Trophoblast cell (in vitro differentiated cells and primary cell): ENCODE data around the gene SNX32.

ENCODE experiments used
- DNase-seq, 2 donors: peaks; one replicate each; pipeline ENCODE4 v3.0.0-alpha.2; 2016
- H2AFZ ChIP-seq: 2 replicates; pipeline ENCODE4 v1.6.1; 2013; ENCODE audit warnings: low read length, moderate library complexity, mild to moderate bottlenecking; ENCODE audit not compliant: insufficient read depth, poor library complexity
- H2AK5ac ChIP-seq: 2 replicates; pipeline ENCODE4 v1.6.1; 2013; ENCODE audit warnings: mild to moderate bottlenecking, low read length
- H2BK120ac ChIP-seq: 2 replicates; pipeline ENCODE4 v1.6.1; 2013; ENCODE audit warnings: low read length, mild to moderate bottlenecking, moderate library complexity; ENCODE audit not compliant: insufficient read depth, poor library complexity
- H2BK12ac ChIP-seq: 2 replicates; pipeline ENCODE4 v1.6.1; 2013; ENCODE audit warnings: mild to moderate bottlenecking, low read length, moderate library complexity
- H2BK5ac ChIP-seq: 2 replicates; pipeline ENCODE4 v1.6.1; 2013; ENCODE audit warnings: low read length, low read depth, moderate library complexity, mild to moderate bottlenecking; ENCODE audit not compliant: poor library complexity
- H3K14ac ChIP-seq: 2 replicates; pipeline ENCODE4 v1.6.1; 2013; ENCODE audit warnings: mild to moderate bottlenecking, low read length
- H3K18ac ChIP-seq: 2 replicates; pipeline ENCODE4 v1.6.1; 2013; ENCODE audit warnings: mild to moderate bottlenecking, low read length
- H3K23ac ChIP-seq: 2 replicates; pipeline ENCODE4 v1.6.1; 2013; ENCODE audit warnings: low read length
- H3K27ac ChIP-seq: 2 replicates; pipeline ENCODE4 v1.5.1; 2013; ENCODE audit warnings: low read depth, mild to moderate bottlenecking, inconsistent platforms, low read length, moderate library complexity
- H3K27me3 ChIP-seq: 2 replicates; pipeline ENCODE4 v1.6.1; 2013; ENCODE audit warnings: inconsistent platforms, mild to moderate bottlenecking, low read length, moderate library complexity; ENCODE audit not compliant: insufficient read depth
- H3K36me3 ChIP-seq, 2 experiments: 1 replicate in 1 of 2; 2 replicates in 1 of 2; pipeline ENCODE4 v1.6.1; 2013; ENCODE audit warnings: low read length in 2 of 2, mild to moderate bottlenecking in 2 of 2, moderate library complexity in 1 of 2; ENCODE audit not compliant: insufficient read depth in 2 of 2, control insufficient read depth in 1 of 2
- H3K4ac ChIP-seq: 2 replicates; pipeline ENCODE4 v1.6.1; 2013; ENCODE audit warnings: low read depth, mild to moderate bottlenecking, low read length, moderate library complexity
- H3K4me1 ChIP-seq, 2 experiments: 1 replicate in 1 of 2; 2 replicates in 1 of 2; pipeline ENCODE4 v1.6.1; 2013; ENCODE audit warnings: low read length in 2 of 2, mild to moderate bottlenecking in 2 of 2, moderate library complexity in 1 of 2; ENCODE audit not compliant: insufficient read depth in 2 of 2, control insufficient read depth in 1 of 2
- H3K4me2 ChIP-seq: 2 replicates; pipeline ENCODE4 v1.6.1; 2013; ENCODE audit warnings: inconsistent platforms, mild to moderate bottlenecking, low read length, moderate library complexity
- H3K4me3 ChIP-seq: 2 replicates; pipeline ENCODE4 v1.5.1; 2013; ENCODE audit warnings: mild to moderate bottlenecking, low read depth, low read length, inconsistent platforms
- H3K79me1 ChIP-seq: one replicate; pipeline ENCODE4 v1.6.1; 2013; ENCODE audit warnings: low read length
- H3K79me2 ChIP-seq: 2 replicates; pipeline ENCODE4 v1.6.1; 2013; ENCODE audit warnings: low read length, mild to moderate bottlenecking; ENCODE audit not compliant: control insufficient read depth, insufficient read depth, poor library complexity
- H3K9ac ChIP-seq: 2 replicates; pipeline ENCODE4 v1.6.1; 2013; ENCODE audit warnings: mild to moderate bottlenecking, low read length
- H3K9me3 ChIP-seq: 2 replicates; pipeline ENCODE4 v1.6.1; 2013; ENCODE audit warnings: low read depth, mild to moderate bottlenecking, control low read depth, inconsistent platforms, low read length; ENCODE audit not compliant: insufficient read depth
- H4K12ac ChIP-seq: 2 replicates; pipeline ENCODE4 v1.6.1; 2013; ENCODE audit warnings: low read depth, mild to moderate bottlenecking, low read length, moderate library complexity
- H4K8ac ChIP-seq: 2 replicates; pipeline ENCODE4 v1.6.1; 2013; ENCODE audit warnings: low read depth, mild to moderate bottlenecking, low read length, moderate library complexity
- H4K91ac ChIP-seq: one replicate; pipeline ENCODE4 v1.6.1; 2013; ENCODE audit warnings: low read depth, mild to moderate bottlenecking, low read length, moderate library complexity
- WGBS: extraction: QIAGEN DNeasy Blood & Tissue Kit; methylation state at CpG from one replicate; pipeline ENCODE4 v1.1.7; 2013; ENCODE audit warnings: missing lambda C conversion rate; ENCODE audit not compliant: insufficient read length, insufficient coverage; ENCODE audit errors: extremely low coverage; 5-methylcytosine and 5-hydroxymethylcytosine counted together

SNX32 gene

DNA sequence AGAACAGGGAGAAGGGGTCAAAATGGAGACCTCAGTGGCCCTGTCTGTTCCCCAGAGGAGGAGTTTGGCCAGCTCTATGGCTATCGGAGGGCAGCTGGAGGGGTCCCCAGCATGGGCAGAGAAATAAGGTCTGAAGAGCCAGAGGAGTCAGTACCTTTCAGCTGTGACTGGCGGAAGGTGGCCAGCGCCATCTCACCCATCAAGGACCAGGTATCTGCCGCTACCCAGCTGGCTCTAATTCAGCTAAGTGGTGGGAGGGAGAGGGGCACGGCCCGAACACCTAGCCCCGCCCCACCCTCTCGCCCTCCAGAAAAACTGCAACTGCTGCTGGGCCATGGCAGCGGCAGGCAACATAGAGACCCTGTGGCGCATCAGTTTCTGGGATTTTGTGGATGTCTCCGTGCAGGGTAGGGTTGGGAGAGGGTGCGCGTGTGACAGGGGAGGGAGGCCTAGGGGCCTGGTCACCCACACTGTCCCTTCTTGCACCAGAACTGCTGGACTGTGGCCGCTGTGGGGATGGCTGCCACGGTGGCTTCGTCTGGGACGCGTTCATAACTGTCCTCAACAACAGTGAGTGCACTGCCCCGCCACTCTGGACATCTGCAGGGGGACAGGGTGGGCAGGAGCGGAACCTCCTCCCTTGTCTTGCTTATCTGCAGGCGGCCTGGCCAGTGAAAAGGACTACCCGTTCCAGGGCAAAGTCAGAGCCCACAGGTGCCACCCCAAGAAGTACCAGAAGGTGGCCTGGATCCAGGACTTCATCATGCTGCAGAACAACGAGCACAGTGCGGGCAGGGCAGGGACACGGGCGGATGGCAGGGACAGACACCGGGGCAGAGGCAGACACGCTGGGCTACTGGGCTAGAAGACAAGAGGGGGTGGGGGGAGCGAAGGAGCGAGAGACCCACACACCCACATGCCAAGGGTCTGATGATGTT is 48.6 kb downstream of the SNX32 start:
- no peaks in the 10 kb centered on the region for H3K27me3 ChIP-seq
- no peak overlapping the region for H3K4ac ChIP-seq
- H3K18ac ChIP-seq = no peak overlapping the region
- peaks cover 2% of the 10 kb centered on the region for H3K9me3 ChIP-seq
- no peaks in the 10 kb centered on the region for H3K79me1 ChIP-seq
- H3K4me2 ChIP-seq = no peak overlapping the region
- no peak overlapping the region for H2BK120ac ChIP-seq
- no peak overlapping the region for H4K8ac ChIP-seq
- H2AFZ ChIP-seq = no peak overlapping the region
- no peak overlapping the region for H3K9ac ChIP-seq
- no peak overlapping the region for H4K91ac ChIP-seq
- H3K36me3 ChIP-seq = peaks cover 46 to 49% of the 10 kb centered on the region in 2 experiments
- peaks cover 2 to 6% of the 10 kb centered on the region in 2 experiments for H3K4me1 ChIP-seq
- no CpG with 5 or more reads among the region's 30 CpGs for WGBS
- H2BK5ac ChIP-seq = no peak overlapping the region
- no peak overlapping the region for H3K4me3 ChIP-seq
- no peak for DNase-seq
- no peak overlapping the region for H3K14ac ChIP-seq
- no peak overlapping the region for H4K12ac ChIP-seq
- no peak overlapping the region for H2BK12ac ChIP-seq
- no peak overlapping the region for H2AK5ac ChIP-seq
- H3K23ac ChIP-seq = no peak overlapping the region
- H3K27ac ChIP-seq = no peak overlapping the region
- H3K79me2 ChIP-seq = no peaks in the 10 kb centered on the region

GRCh38 chr11:65883058-65883761 is 49.4 kb downstream of the SNX32 start:
- Histone ChIP-seq H3K79me2 (peaks cover 2% of the 10 kb centered on the region), H3K18ac (no peak overlapping the region), H2BK5ac (no peak overlapping the region), H3K4me3 (no peak overlapping the region), H3K14ac (no peak overlapping the region), H3K79me1 (peaks cover 5% of the 10 kb centered on the region), H3K4me2 (no peak overlapping the region), H3K4me1 (peaks cover 6 to 10% of the 10 kb centered on the region in 2 experiments), H3K9me3 (peaks cover under 1% of the 10 kb centered on the region), H3K9ac (no peak overlapping the region), H4K8ac (no peak overlapping the region), H3K36me3 (peaks cover 46 to 49% of the 10 kb centered on the region in 2 experiments), H2AFZ (no peak overlapping the region), H3K27ac (no peak overlapping the region), H2BK12ac (no peak overlapping the region), H3K27me3 (no peaks in the 10 kb centered on the region), H2BK120ac (no peak overlapping the region), H4K91ac (no peak overlapping the region), H3K4ac (no peak overlapping the region), H2AK5ac (no peak overlapping the region), H3K23ac (no peak overlapping the region), H4K12ac (no peak overlapping the region)
- no peak for DNase-seq
- no CpG with 5 or more reads among the region's 13 CpGs for WGBS

DNA sequence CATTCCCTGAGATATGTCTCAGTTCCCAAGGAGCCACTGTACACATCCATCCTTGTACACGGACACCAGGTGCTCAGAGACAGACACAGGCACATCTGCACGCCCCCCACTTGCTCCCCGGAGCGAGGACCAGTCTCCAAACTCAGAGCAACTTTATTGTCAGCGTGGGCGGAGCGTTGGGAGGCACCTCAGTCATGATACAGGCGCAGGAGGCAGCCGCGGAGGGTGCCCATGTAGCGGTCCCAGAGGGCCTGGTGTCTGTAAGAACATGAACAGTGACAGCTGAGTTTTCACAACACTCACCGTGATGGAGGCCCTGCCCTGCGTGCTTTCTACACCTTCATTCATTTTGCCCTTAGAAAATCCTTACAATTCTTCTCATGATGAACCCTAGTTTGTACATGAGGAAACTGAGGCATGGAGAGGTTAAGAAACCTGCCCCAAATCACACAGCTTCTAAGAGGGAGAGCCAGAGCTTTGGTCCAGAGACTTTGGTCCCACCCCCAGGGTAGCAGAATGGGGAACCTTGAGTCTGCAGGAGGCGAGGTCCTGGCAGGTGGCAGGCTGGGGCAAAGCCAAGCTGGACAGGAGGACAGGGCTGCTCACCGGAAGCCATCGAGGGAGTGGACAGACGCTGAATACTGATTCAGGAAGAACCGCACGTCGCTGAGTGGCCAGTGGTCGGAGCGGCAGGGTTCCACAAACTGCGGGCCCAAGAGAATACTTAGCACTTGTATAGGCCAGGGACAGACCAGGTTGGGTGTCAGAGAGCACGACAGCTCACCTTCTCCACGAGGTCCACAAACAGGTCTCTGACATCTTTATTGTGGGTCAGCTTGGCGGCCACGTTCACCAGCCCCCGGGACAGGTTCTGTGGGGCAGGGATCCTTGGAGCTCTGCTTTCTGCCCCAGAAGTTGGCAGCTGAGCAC is 50.3 kb downstream of the SNX32 start:
- no CpG with 5 or more reads among the region's 28 CpGs for WGBS
- H3K9me3 ChIP-seq = no peaks in the 10 kb centered on the region
- no peak for DNase-seq

GRCh38 chr11:65884716-65885092 is 50.9 kb downstream of the SNX32 start:
- H3K79me2 ChIP-seq = peaks cover 2% of the 10 kb centered on the region
- DNase-seq = peak; percentile 62 to 90
- H3K36me3 ChIP-seq = peaks cover 46 to 49% of the 10 kb centered on the region in 2 experiments
- H3K9ac ChIP-seq = no peak overlapping the region
- no peak overlapping the region for H2BK120ac ChIP-seq
- no peak overlapping the region for H2BK5ac ChIP-seq
- no peak overlapping the region for H3K27ac ChIP-seq
- no peak overlapping the region for H2BK12ac ChIP-seq
- H3K4ac ChIP-seq = no peak overlapping the region
- H2AFZ ChIP-seq = no peak overlapping the region
- peaks cover 12% of the 10 kb centered on the region for H3K79me1 ChIP-seq
- H2AK5ac ChIP-seq = no peak overlapping the region
- H4K8ac ChIP-seq = no peak overlapping the region
- no peak overlapping the region for H3K4me3 ChIP-seq
- peaks cover 9 to 16% of the 10 kb centered on the region in 2 experiments for H3K4me1 ChIP-seq
- no peak overlapping the region for H3K23ac ChIP-seq
- no peaks in the 10 kb centered on the region for H3K9me3 ChIP-seq
- no peaks in the 10 kb centered on the region for H3K27me3 ChIP-seq
- no peak overlapping the region for H3K14ac ChIP-seq
- no peak overlapping the region for H3K4me2 ChIP-seq
- no peak overlapping the region for H3K18ac ChIP-seq
- H4K91ac ChIP-seq = no peak overlapping the region
- no peak overlapping the region for H4K12ac ChIP-seq
- no CpG with 5 or more reads among the region's 9 CpGs for WGBS

More for the DNA sequence above, 50.3 kb downstream of the SNX32 start:
- H3K4me2 ChIP-seq = no peak overlapping the region
- H3K27me3 ChIP-seq = no peaks in the 10 kb centered on the region
- no peak overlapping the region for H4K12ac ChIP-seq
- H3K36me3 ChIP-seq = peaks cover 46 to 49% of the 10 kb centered on the region in 2 experiments
- no peak overlapping the region for H3K18ac ChIP-seq
- H3K79me2 ChIP-seq = peaks cover 2% of the 10 kb centered on the region
- no peak overlapping the region for H4K91ac ChIP-seq
- no peak overlapping the region for H3K4ac ChIP-seq
- no peak overlapping the region for H2AFZ ChIP-seq
- H3K4me1 ChIP-seq = peaks cover 8 to 15% of the 10 kb centered on the region in 2 experiments
- H3K14ac ChIP-seq = no peak overlapping the region
- no peak overlapping the region for H4K8ac ChIP-seq
- no peak overlapping the region for H3K9ac ChIP-seq
- no peak overlapping the region for H3K27ac ChIP-seq
- no peak overlapping the region for H2BK5ac ChIP-seq
- no peak overlapping the region for H2BK120ac ChIP-seq
- H2BK12ac ChIP-seq = no peak overlapping the region
- H3K79me1 ChIP-seq = peaks cover 10% of the 10 kb centered on the region
- H2AK5ac ChIP-seq = no peak overlapping the region
- no peak overlapping the region for H3K4me3 ChIP-seq
- no peak overlapping the region for H3K23ac ChIP-seq
